K562 (cell line): ENCODE measurements around the gene RNF181. TPM values are rescaled to one million over a fixed set of nuclear protein-coding genes. Genes with fewer than 3 reads are reported as not detected.

Source experiments
- ATAC-seq: fragments of 200-7000 bp; cut with Tn5 transposase; 3 replicates; pipeline ENCODE4 v1.9.1; 2020; ENCODE audit warnings: moderate library complexity
- BruUV-seq: library from RNA; stranded (reverse); fragments of 400-500 nt; replicated peaks from 2 replicates; lab custom pipeline; 2021; lab: Mats Ljungman, UMichigan
- CTCF ChIA-PET: fragments of 300-600 bp; formaldehyde crosslinking; extraction: SDS; loops from one replicate; lab custom pipeline; 2021; ENCODE audit warnings: low intra/inter-chr PET ratio; lab: Yijun Ruan, JAX
- POLR2A ChIA-PET: fragments of 300-600, 350-650 bp; sonication (Branson Sonifier 250); formaldehyde crosslinking; extraction: SDS; loops from one replicate; lab custom pipeline; 2021; ENCODE audit warnings: antibody characterized with exemption, inconsistent platforms; lab: Yijun Ruan, JAX
- DNase-seq, 4 experiments: peaks; one replicate each; pipeline versions ENCODE4 v3.0.0 to v3.0.0-alpha.2; 2011 to 2018; ENCODE audit warnings: low spot score in 3 of 4, mixed read lengths in 3 of 4; ENCODE audit errors: extremely low read depth in 1 of 4
- FAIRE-seq: peaks from 2 replicates; lab custom pipeline; 2011; peaks lifted over from hg19 to GRCh38; lab: Jason Lieb, UNC
- H2AFZ ChIP-seq: 2 replicates; pipeline ENCODE4 v1.6.0; 2011; ENCODE audit warnings: low read depth, low read length, control low read depth, inconsistent platforms
- H3K27ac ChIP-seq: fragments of 200-600 bp; 3 replicates; pipeline ENCODE4 v1.8.0; 2011; ENCODE audit warnings: low read depth, mild to moderate bottlenecking, control low read depth, inconsistent platforms, low read length, moderate library complexity, mixed read lengths; ENCODE audit errors: extremely low read depth
- H3K27me3 ChIP-seq, 2 experiments: fragments of 300-600 bp in 1 of 2; 2 replicates in 1 of 2; 3 replicates in 1 of 2; pipeline versions ENCODE4 v1.6.0 to v1.8.0; 2011; ENCODE audit warnings: inconsistent platforms in 2 of 2, low read length in 2 of 2, mild to moderate bottlenecking in 1 of 2, mixed read lengths in 1 of 2, moderate library complexity in 1 of 2; ENCODE audit not compliant: control insufficient read depth in 2 of 2, insufficient read depth in 2 of 2
- H3K36me3 ChIP-seq: fragments of 300-600 bp; 3 replicates; pipeline ENCODE4 v1.8.0; 2011; ENCODE audit warnings: mild to moderate bottlenecking, low read length, inconsistent platforms; ENCODE audit not compliant: control insufficient read depth, insufficient read depth
- H3K4me1 ChIP-seq, 2 experiments: fragments of 200-600 bp in 1 of 2; replicated peaks in 1 of 2; 2 replicates in 1 of 2; 3 replicates in 1 of 2; pipeline versions ENCODE4 v1.5.1 to v1.8.0; 2011; ENCODE audit warnings: inconsistent platforms in 2 of 2, low read length in 2 of 2, mild to moderate bottlenecking in 1 of 2, mixed read lengths in 1 of 2, moderate library complexity in 1 of 2; ENCODE audit not compliant: control insufficient read depth in 2 of 2, insufficient read depth in 2 of 2
- H3K4me2 ChIP-seq: 2 replicates; pipeline ENCODE4 v1.6.1; 2011; ENCODE audit warnings: low read length, control low read depth, inconsistent platforms, mixed read lengths; ENCODE audit not compliant: insufficient read depth
- H3K4me3 ChIP-seq: fragments of 200-600 bp; sonication (generic), shearing (Covaris generic); 2 replicates; pipeline ENCODE4 v1.5.1; 2016; ENCODE audit warnings: control low read depth, inconsistent platforms
- H3K79me2 ChIP-seq: fragments of 200-600 bp; 3 replicates; pipeline ENCODE4 v1.8.0; 2011; ENCODE audit warnings: low read length, inconsistent platforms; ENCODE audit not compliant: control insufficient read depth, insufficient read depth
- H3K9ac ChIP-seq, 2 experiments: 2 replicates each; pipeline versions ENCODE4 v1.6.0 to v1.6.1; 2011; ENCODE audit warnings: low read depth in 2 of 2, low read length in 2 of 2, control low read depth in 1 of 2, inconsistent platforms in 1 of 2, mild to moderate bottlenecking in 1 of 2, mixed read lengths in 1 of 2; ENCODE audit not compliant: insufficient read depth in 1 of 2
- H3K9me1 ChIP-seq: one replicate; pipeline ENCODE4 v1.6.0; 2011; ENCODE audit warnings: inconsistent platforms, mild to moderate bottlenecking, low read length, moderate library complexity; ENCODE audit not compliant: control insufficient read depth, insufficient read depth
- H3K9me3 ChIP-seq: replicated peaks from 2 replicates; pipeline ENCODE4 v1.5.1; 2011; ENCODE audit warnings: low read depth, low read length, inconsistent platforms; ENCODE audit not compliant: control insufficient read depth, insufficient read depth
- H4K20me1 ChIP-seq: replicated peaks from 2 replicates; pipeline ENCODE4 v1.6.1; 2011; ENCODE audit warnings: low read length, inconsistent platforms, mixed read lengths; ENCODE audit not compliant: control insufficient read depth, insufficient read depth
- CC2D1A ChIP-seq: fragments of 450-650 bp; IDR thresholded peaks from 2 replicates; pipeline ENCODE4 v1.6.1; 2017; ENCODE audit warnings: mild to moderate bottlenecking
- CHD1 ChIP-seq: fragments of 200-600 bp; sonication (generic); IDR thresholded peaks from one replicate; pipeline ENCODE4 v1.6.1; 2012; ENCODE audit warnings: mild to moderate bottlenecking, moderate library complexity, low read length, inconsistent platforms
- GATA2 ChIP-seq: sonication (generic); formaldehyde crosslinking; IDR thresholded peaks from 2 replicates; pipeline ENCODE4 v1.4.0; 2020; ENCODE audit warnings: mild to moderate bottlenecking, missing genetic modification reagents
- SIN3A ChIP-seq, 2 experiments: fragments of 150-350 bp in 1 of 2; IDR thresholded peaks; 2 replicates each; pipeline ENCODE4 v1.6.1; 2011 to 2016; ENCODE audit warnings: borderline replicate concordance in 2 of 2, low read depth in 2 of 2, low read length in 2 of 2, mild to moderate bottlenecking in 2 of 2, moderate library complexity in 2 of 2; ENCODE audit not compliant: control insufficient read depth in 1 of 2
- ZNF133 ChIP-seq: fragments of 250-450 bp; sonication (Bioruptor Pico); IDR thresholded peaks from 2 replicates; pipeline ENCODE4 v1.4.0; 2020; ENCODE audit warnings: mild to moderate bottlenecking
- WGBS: fragments of 100-300 bp; shearing (Covaris generic); methylation state at CpG from one replicate; pipeline ENCODE4 v1.1.6; 2016; ENCODE audit warnings: low coverage, mixed read lengths; ENCODE audit not compliant: insufficient coverage; ENCODE audit errors: missing lambda C conversion rate; 5-methylcytosine and 5-hydroxymethylcytosine counted together
- in situ Hi-C: fragments of 300-500 bp; cut with MboI; formaldehyde crosslinking; loops from 4 replicates; pipeline ENCODE4 v1.15.0; 2018; ENCODE audit warnings: inconsistent platforms, mixed read lengths
- intact Hi-C: fragments of 100-400 bp; cut with micrococcal nuclease; formaldehyde crosslinking; loops from 2 replicates; pipeline ENCODE4 v1.14.2; 2022
- polyA plus RNA-seq, 8 experiments: library from polyadenylated mRNA; depleted of rRNA in 4 of 8; stranded (reverse) in 5 of 8; unstranded in 3 of 8; fragments of >200 nt; fragmentation: Nextera tagmentation in 2 of 8; fragmentation: Illumina TruSeq in 1 of 8; extraction: Ambion mirVana in 2 of 8; extraction: Trizol in 1 of 8; gene quantifications; 2 replicates each; pipeline versions ENCODE4 v1.2.1 to v1.2.3, GENCODE V29; 2011 to 2014; ENCODE audit warnings: inconsistent platforms in 1 of 8, missing spikeins in 1 of 8
- total RNA-seq, 7 experiments: library from RNA; depleted of rRNA in 6 of 7; stranded (reverse); fragments of >200 nt in 6 of 7; fragmentation: Illumina TruSeq in 2 of 7; extraction: Trizol in 2 of 7; gene quantifications; 2 replicates each; pipeline versions ENCODE4 v1.2.1 to v1.2.3, GENCODE V29; 2011 to 2021; ENCODE audit warnings: low replicate concordance in 1 of 7

The RNF181 gene
- total and polyA plus RNA-seq, 9 of the 15 experiments (the other 6 are each of a cell fraction or from before 2014, with no cell fraction given), result 139 to 492 (median 253) TPM

DNA sequence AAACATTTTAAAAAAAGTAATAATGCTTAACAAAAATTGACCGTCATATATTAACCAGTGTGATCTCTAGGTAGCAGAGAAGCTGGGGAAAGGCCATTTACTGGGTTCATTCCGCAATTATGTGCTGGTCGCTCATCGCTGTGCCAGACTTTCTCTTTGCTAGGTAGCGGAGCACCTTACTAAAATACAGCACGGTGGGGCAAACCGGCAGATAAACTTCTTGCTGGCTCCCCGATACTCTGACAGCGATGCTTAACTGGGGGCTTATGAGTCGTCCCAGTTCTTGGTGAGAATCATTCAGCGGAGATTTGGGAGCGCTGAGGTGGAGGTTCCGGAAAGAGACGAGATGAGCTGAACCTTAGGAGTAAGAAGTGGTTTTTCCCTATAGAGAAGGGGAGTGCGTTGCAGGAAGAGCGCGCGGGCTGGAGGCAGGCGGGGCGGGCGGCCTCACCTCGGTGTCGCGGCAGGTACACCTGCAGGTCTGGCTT, 15.7 kb downstream of the RNF181 start:
- H3K9me3 ChIP-seq, result no peaks in the 10 kb centered on the region

More for the DNA sequence above, 15.7 kb downstream of the RNF181 start:
- FAIRE-seq (no peak), DNase-seq (no peak), ATAC-seq (peak; percentile 29)
- BruUV-seq, result TSS peak; percentile 39
- intact Hi-C loops, result loop anchor here (5.0 kb wide), 1 partner anchor 34 kb away; the partner anchor contains the start of gene VAMP8
- Histone ChIP-seq H3K27ac (peak overlapping the region; percentile 75), H3K79me2 (peaks cover 32% of the 10 kb centered on the region), H3K4me2 (peak overlapping the region; percentile 85), H3K4me3 (peak overlapping the region; percentile 83), H3K9me1 (no peaks in the 10 kb centered on the region), H3K36me3 (peaks cover 30% of the 10 kb centered on the region; the same call in 2 of the 3 replicates), H2AFZ (peak overlapping the region; percentile 75), H3K4me1 (peaks cover 4 to 33% of the 10 kb centered on the region in 2 experiments; a peak in 3 of 5 replicates), H4K20me1 (no peaks in the 10 kb centered on the region), H3K27me3 (no peaks in the 10 kb centered on the region), H3K9ac (peak overlapping the region; percentile 67 to 97)
- in situ Hi-C loops, result no loop called here
- ChIA-PET CTCF (no interaction called here), POLR2A (interaction anchor here (0.7 to 1.8 kb wide), 18 partner anchors 8 to 379 kb away, joined by 3 to 17 read pairs (median 4); partner anchors contain the start of genes GGCX, MAT2A, RNF181 and TMEM150A)
- WGBS, result 4% methylated on average over 20 of the region's 24 CpGs
- TF ChIP-seq CHD1 (peak; percentile 35), GATA2 (CRISPR knock-in tag) (0 out of 2 replicates have a peak, but pooled peaks have one; percentile 28), ZNF133 (CRISPR knock-in tag) (no peak), SIN3A (IDR thresholded peaks at IDR 0.05; ENCODE audit: borderline replicate concordance in 2 of 2, control insufficient read depth in 1 of 2, low read depth in 2 of 2, low read length in 2 of 2) (0 out of 4 replicates have a peak, but pooled peaks of 1 of the 2 experiments have one; percentile 24), CC2D1A (no peak)
